Right renal pelvis (tissue), 4 donors: ENCODE data around the gene HEPN1. TPM values are rescaled to one million over a fixed set of nuclear protein-coding genes. Genes with fewer than 3 reads are reported as not detected.
A peak's percentile ranks its signal among the peaks of the same experiment; 100 is the strongest.

ENCODE experiments used
- DNase-seq, 4 donors: peaks; one replicate each; pipeline ENCODE4 v3.0.0-alpha.2; 2013; ENCODE audit warnings: low read depth in 4 of 4, low spot score in 3 of 4, missing footprints in 1 of 4
- polyA plus RNA-seq, 4 donors: library from polyadenylated mRNA; unstranded; fragments of 120-200 nt; gene quantifications; one replicate each; pipeline ENCODE4 v1.2.1, GENCODE V29; 2013; ENCODE audit not compliant: insufficient read length in 4 of 4

Gene HEPN1
- polyA plus RNA-seq, result 1 to 10 TPM; 1.1 to 1.3 (median 1.3) TPM

GRCh38 chr11:124918950-124919349 is at the start of gene HEPN1:
HEPN1 (plus strand) TSS chr11:124919250.
- DNase-seq, result no peak

- DNase-seq, result no peak
Measured at GRCh38 chr11:124869331-124869730, 49.7 kb upstream of the HEPN1 start.

- DNase-seq, result no peak
Measured at GRCh38 chr11:124869856-124870387, 49.1 kb upstream of the HEPN1 start.

GRCh38 chr11:124870430-124870829 is 48.6 kb upstream of the HEPN1 start:
- DNase-seq, result no peak

GRCh38 chr11:124872280-124872679 is 46.8 kb upstream of the HEPN1 start:
- no peak for DNase-seq

GRCh38 chr11:124872741-124873140 is 46.3 kb upstream of the HEPN1 start:
- no peak for DNase-seq

- DNase-seq, result no peak
Measured at GRCh38 chr11:124873951-124874350, 45.1 kb upstream of the HEPN1 start.

GRCh38 chr11:124874571-124875255 is 44.3 kb upstream of the HEPN1 start:
- DNase-seq, result no peak

GRCh38 chr11:124875401-124875800 is 43.6 kb upstream of the HEPN1 start:
- DNase-seq, result no peak

GRCh38 chr11:124875943-124876817 is 42.9 kb upstream of the HEPN1 start:
- peak; percentile 82 to 90 (median 87) for DNase-seq

- no peak for DNase-seq
Measured at GRCh38 chr11:124876818-124877630, 42.0 kb upstream of the HEPN1 start.

- no peak for DNase-seq
Measured at GRCh38 chr11:124877631-124877909, 41.5 kb upstream of the HEPN1 start.

GRCh38 chr11:124877910-124878758 is 40.9 kb upstream of the HEPN1 start:
- DNase-seq, result no peak

- DNase-seq, result no peak
Measured at GRCh38 chr11:124878759-124879492, 40.1 kb upstream of the HEPN1 start.

GRCh38 chr11:124879493-124880289 is 39.4 kb upstream of the HEPN1 start:
- no peak for DNase-seq

GRCh38 chr11:124880290-124880611 is 38.8 kb upstream of the HEPN1 start:
- DNase-seq, result no peak

GRCh38 chr11:124880958-124881357 is 38.1 kb upstream of the HEPN1 start:
- no peak for DNase-seq

- DNase-seq, result no peak
Measured at GRCh38 chr11:124882339-124883071, 36.5 kb upstream of the HEPN1 start.
